PC-9 (cell line): ENCODE measurements around the gene ZNF629. TPM values are rescaled to one million over a fixed set of nuclear protein-coding genes. Genes with fewer than 3 reads are reported as not detected.

Source experiments
- BruUV-seq: library from RNA; stranded (reverse); fragments of 400-500 nt; replicated peaks from 2 replicates; lab custom pipeline; 2021; lab: Mats Ljungman, UMichigan
- CTCF ChIA-PET: fragments of 300-600 bp; sonication (Branson Sonifier 250); formaldehyde crosslinking; loops from one replicate; lab custom pipeline; 2022; ENCODE audit warnings: antibody characterized with exemption; lab: Charles Lee
- POLR2A ChIA-PET: fragments of 300-600 bp; sonication (Branson Sonifier 250); formaldehyde crosslinking; loops from one replicate; lab custom pipeline; 2022; ENCODE audit warnings: antibody characterized with exemption; ENCODE audit not compliant: unreplicated experiment; lab: Charles Lee
- DNase-seq, 2 experiments: peaks; one replicate each; pipeline versions ENCODE4 v3.0.0 to v3.0.0-alpha.2; 2015 to 2022; ENCODE audit warnings: mixed read lengths in 1 of 2
- H2AFZ ChIP-seq: fragments of 200-600 bp; sonication (generic); 2 replicates; pipeline ENCODE4 v1.8.1; 2017; ENCODE audit warnings: antibody characterized with exemption
- H3F3A ChIP-seq: fragments of 200-600 bp; sonication (generic); 2 replicates; pipeline ENCODE4 v1.8.1; 2017; ENCODE audit warnings: antibody characterized with exemption, mild to moderate bottlenecking, low read depth; ENCODE audit not compliant: insufficient read depth
- H3K27ac ChIP-seq: fragments of 200-600 bp; sonication (generic); 2 replicates; pipeline ENCODE4 v1.6.1; 2016; ENCODE audit warnings: mixed run types
- H3K27me3 ChIP-seq: fragments of 200-600 bp; sonication (generic); 2 replicates; pipeline ENCODE4 v1.6.1; 2016; ENCODE audit warnings: low read depth, mixed run types; ENCODE audit not compliant: insufficient read depth
- H3K36me3 ChIP-seq: fragments of 200-600 bp; sonication (generic); 2 replicates; pipeline ENCODE4 v1.6.1; 2016; ENCODE audit warnings: low read depth, mixed run types
- H3K4me1 ChIP-seq: fragments of 200-600 bp; sonication (generic); replicated peaks from 2 replicates; pipeline ENCODE4 v1.6.1; 2016; ENCODE audit warnings: mixed run types; ENCODE audit not compliant: insufficient read depth
- H3K4me2 ChIP-seq: fragments of 200-600 bp; sonication (generic); 2 replicates; pipeline ENCODE4 v1.6.1; 2017; ENCODE audit warnings: mixed run types
- H3K4me3 ChIP-seq: fragments of 200-600 bp; sonication (generic); 2 replicates; pipeline ENCODE4 v1.6.1; 2016; ENCODE audit warnings: mixed run types
- H3K79me2 ChIP-seq: fragments of 200-600 bp; sonication (generic); 2 replicates; pipeline ENCODE4 v1.6.1; 2017; ENCODE audit warnings: low read depth, mixed run types
- H3K9me2 ChIP-seq: fragments of 200-600 bp; sonication (generic); 2 replicates; pipeline ENCODE4 v1.8.1; 2017; ENCODE audit warnings: mild to moderate bottlenecking; ENCODE audit not compliant: insufficient read depth
- H3K9me3 ChIP-seq: fragments of 200-600 bp; sonication (generic); 2 replicates; pipeline ENCODE4 v1.8.1; 2016; ENCODE audit warnings: low read depth; ENCODE audit not compliant: insufficient read depth
- H4K20me1 ChIP-seq: fragments of 200-600 bp; sonication (generic); 2 replicates; pipeline ENCODE4 v1.8.1; 2017; ENCODE audit not compliant: insufficient read depth
- CTCF ChIP-seq: fragments of 200-600 bp; sonication (generic); conservative IDR thresholded peaks from 2 replicates; pipeline ENCODE4 v1.6.1; 2017; ENCODE audit warnings: mixed run types, antibody characterized with exemption, mild to moderate bottlenecking, moderate library complexity
- EZH2 ChIP-seq: fragments of 200-600 bp; sonication (generic); IDR thresholded peaks from 2 replicates; pipeline ENCODE4 v1.8.0; 2017; ENCODE audit warnings: antibody characterized with exemption, low read depth
- intact Hi-C: fragments of 100-400 bp; cut with micrococcal nuclease; formaldehyde crosslinking; loops from one replicate; pipeline ENCODE4 v1.10.0; 2022; ENCODE audit not compliant: unreplicated experiment
- total RNA-seq: library from RNA; stranded (reverse); gene quantifications from 2 replicates; pipeline ENCODE4 v1.2.3, GENCODE V29; 2021

ZNF629 gene
- total RNA-seq, 1 experiment from 2014 or later: 25.6 TPM

- ChIA-PET CTCF (interaction anchor here (1.3 kb wide), 1 partner anchor 27 kb away, joined by 3 read pairs; no protein-coding TSS in a partner anchor), POLR2A (no interaction called here)
- Histone ChIP-seq H4K20me1 (no peaks in the 10 kb centered on the region), H3K4me2 (no peak overlapping the region), H3K27me3 (no peaks in the 10 kb centered on the region), H3K36me3 (no peaks in the 10 kb centered on the region), H3K27ac (no peak overlapping the region), H3K9me3 (no peaks in the 10 kb centered on the region), H3K9me2 (no peaks in the 10 kb centered on the region), H3K4me3 (no peak overlapping the region), H3F3A (peaks cover 35% of the 10 kb centered on the region; the same call in 1 of the 2 replicates), H3K4me1 (peaks cover 8% of the 10 kb centered on the region; the same call in 1 of the 2 replicates), H3K79me2 (peaks cover 3% of the 10 kb centered on the region), H2AFZ (no peak overlapping the region)
- intact Hi-C loops: loop anchor here (5.0 kb wide), 2 partner anchors 33 to 37 kb away; a partner anchor contains a TSS
- no TSS peak for BruUV-seq
- TF ChIP-seq EZH2 (no peak), CTCF (no peak)
- no peak for DNase-seq
Observed at GRCh38 chr16:30779596-30779995, 7.4 kb downstream of the ZNF629 start.

DNA sequence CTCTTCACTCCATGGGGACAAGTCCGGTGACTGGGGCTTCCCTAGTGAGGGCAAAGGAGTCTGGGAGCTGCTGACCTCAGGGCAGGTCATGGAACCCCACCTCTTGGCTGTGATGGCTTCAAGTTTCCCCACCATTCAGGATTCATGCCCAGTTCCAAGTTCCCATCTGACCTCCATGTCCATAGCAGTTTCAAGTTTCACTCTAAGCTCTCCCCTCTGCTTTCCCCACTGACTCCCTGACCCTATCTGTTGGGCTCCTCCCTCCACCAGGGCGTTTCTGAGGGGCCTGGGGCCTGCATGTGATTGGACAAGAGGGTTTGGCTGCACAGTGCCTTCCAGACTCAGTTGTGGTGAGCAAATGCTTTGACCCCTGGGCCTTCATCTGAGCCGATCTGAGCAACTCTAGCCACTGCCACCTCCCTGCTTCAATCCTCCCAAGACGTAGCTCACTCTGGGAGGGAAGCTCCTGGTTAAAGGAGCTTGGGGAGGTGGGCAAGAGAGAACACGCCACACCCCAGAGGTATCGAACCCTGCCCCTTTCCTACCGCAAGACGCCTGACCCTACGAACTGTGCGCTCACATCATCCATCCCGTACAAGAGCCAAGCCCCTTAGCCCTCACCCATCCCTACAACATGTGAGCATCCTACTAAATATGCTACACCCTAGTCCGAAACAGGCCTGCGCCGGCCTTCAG lies 8.3 kb downstream of the ZNF629 start:
- Histone ChIP-seq H3K4me1 (peaks cover 8% of the 10 kb centered on the region; the same call in 1 of the 2 replicates), H3K9me2 (no peaks in the 10 kb centered on the region), H3K9me3 (no peaks in the 10 kb centered on the region), H2AFZ (no peak overlapping the region), H4K20me1 (no peaks in the 10 kb centered on the region), H3F3A (peaks cover 43% of the 10 kb centered on the region; the same call in 1 of the 2 replicates), H3K4me2 (no peak overlapping the region), H3K36me3 (no peaks in the 10 kb centered on the region), H3K27me3 (no peaks in the 10 kb centered on the region), H3K79me2 (peaks cover 3% of the 10 kb centered on the region), H3K4me3 (no peak overlapping the region), H3K27ac (no peak overlapping the region)
- intact Hi-C loops: loop anchor here (5.0 kb wide), 2 partner anchors 34 to 36 kb away; a partner anchor contains a TSS
- no TSS peak for BruUV-seq
- ChIA-PET CTCF (interaction anchor here (0.6 to 1.3 kb wide), 3 partner anchors 10 to 35 kb away, joined by 3 read pairs; no protein-coding TSS in a partner anchor), POLR2A (interaction anchor here (0.7 kb wide), 1 partner anchor 39 kb away, joined by 4 read pairs; no protein-coding TSS in a partner anchor)
- DNase-seq: no peak
- TF ChIP-seq EZH2: no peak
- no peak for TF ChIP-seq CTCF

GRCh38 chr16:30777591-30778297 lies 9.3 kb downstream of the ZNF629 start:
- peaks cover 8% of the 10 kb centered on the region; the same call in 1 of the 2 replicates for H3K4me1 ChIP-seq
- ChIA-PET POLR2A (no interaction called here), CTCF (interaction anchor here (0.6 kb wide), 1 partner anchor 10 kb away, joined by 3 read pairs; no protein-coding TSS in a partner anchor)
- BruUV-seq: no TSS peak
- no peak overlapping the region for H3K4me2 ChIP-seq
- no peaks in the 10 kb centered on the region for H3K27me3 ChIP-seq
- intact Hi-C loops: loop anchor here (5.0 kb wide), 2 partner anchors 35 kb away; a partner anchor contains a TSS
- H3K9me3 ChIP-seq: no peaks in the 10 kb centered on the region
- H3K9me2 ChIP-seq: no peaks in the 10 kb centered on the region
- no peak overlapping the region for H2AFZ ChIP-seq
- no peak overlapping the region for H3K27ac ChIP-seq
- H3K4me3 ChIP-seq: no peak overlapping the region
- H3F3A ChIP-seq: peaks cover 52% of the 10 kb centered on the region; the same call in 1 of the 2 replicates
- DNase-seq: peak in 1 of 2 experiments; percentile 17
- H4K20me1 ChIP-seq: no peaks in the 10 kb centered on the region
- TF ChIP-seq EZH2 (no peak), CTCF (no peak)
- 0 out of 2 replicates have a peak, but pooled peaks cover 3% of the 10 kb centered on the region for H3K36me3 ChIP-seq
- peaks cover 3% of the 10 kb centered on the region for H3K79me2 ChIP-seq
